Measurements from ENCODE around the gene GPI. TPM values are rescaled to one million over a fixed set of nuclear protein-coding genes. Genes with fewer than 3 reads are reported as not detected.

Gene GPI
- total and polyA plus RNA-seq, 2 of the 13 experiments (the other 11 are each of a cell fraction or from before 2014, with no cell fraction given): 147 to 167 TPM

DNA sequence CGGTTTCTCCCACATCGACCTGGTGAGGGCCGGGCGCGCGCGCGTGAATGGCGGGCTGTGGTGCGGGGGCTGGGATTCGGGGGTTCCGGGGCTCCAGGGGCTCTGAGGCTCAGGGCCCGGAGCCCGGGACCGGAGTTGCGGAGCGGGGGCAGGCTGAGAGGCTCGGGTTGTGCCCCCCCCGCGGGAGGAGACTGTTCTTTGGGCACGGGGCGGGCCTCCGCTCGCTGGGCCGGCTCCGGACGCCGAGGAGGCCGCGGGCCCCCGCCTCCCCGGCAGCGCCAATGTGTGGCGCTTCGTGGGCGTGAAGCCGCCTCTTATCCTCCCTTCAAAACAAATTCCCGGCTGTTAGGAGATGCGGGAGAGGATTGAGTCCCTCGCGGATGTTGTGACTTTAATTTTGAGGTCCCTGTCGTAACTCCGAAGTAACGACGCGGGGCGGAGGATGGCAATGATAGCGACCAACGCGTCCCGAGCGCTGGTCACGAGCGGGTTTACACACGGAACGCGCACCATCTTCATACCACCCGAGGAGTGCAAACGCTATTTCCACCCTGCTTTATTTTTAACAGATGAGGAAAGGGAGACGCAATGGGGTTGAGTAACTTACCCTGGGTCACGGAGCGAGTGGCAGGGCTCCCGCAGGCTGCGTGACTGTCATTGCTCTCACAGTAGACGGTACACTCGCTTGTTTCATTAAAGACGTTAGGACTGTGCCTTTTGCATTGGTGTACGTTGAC lies 63.7 kb downstream of the GPI start (continued):
- TF ChIP-seq, protein P1, sequence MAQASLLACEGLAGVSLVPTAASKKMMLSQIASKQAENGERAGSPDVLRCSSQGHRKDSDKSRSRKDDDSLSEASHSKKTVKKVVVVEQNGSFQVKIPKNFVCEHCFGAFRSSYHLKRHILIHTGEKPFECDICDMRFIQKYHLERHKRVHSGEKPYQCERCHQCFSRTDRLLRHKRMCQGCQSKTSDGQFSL (CRISPR knock-in tag; IDR thresholded peaks at IDR 0.05): 0 out of 2 replicates have a peak, but pooled peaks have one; percentile 2
- TF ChIP-seq ZNF468 (CRISPR knock-in tag; IDR thresholded peaks at IDR 0.05) (no peak), FOXK1 (CRISPR knock-in tag; IDR thresholded peaks at IDR 0.05; ENCODE audit: borderline replicate concordance, low read depth) (no peak), ZNF589 (CRISPR knock-in tag; conservative IDR thresholded peaks at IDR 0.05) (peak; percentile 74), HES4 (CRISPR knock-in tag; IDR thresholded peaks at IDR 0.05; ENCODE audit: borderline replicate concordance) (0 out of 2 replicates have a peak, but pooled peaks have one; percentile 12), KMT2A (CRISPR knock-in tag; IDR thresholded peaks at IDR 0.05) (peak; percentile 49), ZFY (CRISPR knock-in tag; IDR thresholded peaks at IDR 0.05) (peak; percentile 82), GABPB1 (CRISPR knock-in tag; IDR thresholded peaks at IDR 0.05) (peak; percentile 50; the same call in 1 of the 2 replicates), ZFX (CRISPR knock-in tag; IDR thresholded peaks at IDR 0.05; ENCODE audit: low read depth) (peak; percentile 58)
- TF ChIP-seq, protein P2, sequence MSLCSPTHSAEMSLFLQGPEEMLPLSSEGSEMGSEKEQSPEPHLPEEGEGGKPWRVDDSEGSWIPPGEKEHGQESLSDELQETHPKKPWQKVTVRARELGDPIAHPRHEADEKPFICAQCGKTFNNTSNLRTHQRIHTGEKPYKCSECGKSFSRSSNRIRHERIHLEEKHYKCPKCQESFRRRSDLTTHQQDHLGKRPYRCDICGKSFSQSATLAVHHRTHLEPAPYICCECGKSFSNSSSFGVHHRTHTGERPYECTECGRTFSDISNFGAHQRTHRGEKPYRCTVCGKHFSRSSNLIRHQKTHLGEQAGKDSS (CRISPR knock-in tag; IDR thresholded peaks at IDR 0.05; ENCODE audit: borderline replicate concordance, low read depth): peak; percentile 15; the same call in 1 of the 2 replicates
- TF ChIP-seq, protein P3, sequence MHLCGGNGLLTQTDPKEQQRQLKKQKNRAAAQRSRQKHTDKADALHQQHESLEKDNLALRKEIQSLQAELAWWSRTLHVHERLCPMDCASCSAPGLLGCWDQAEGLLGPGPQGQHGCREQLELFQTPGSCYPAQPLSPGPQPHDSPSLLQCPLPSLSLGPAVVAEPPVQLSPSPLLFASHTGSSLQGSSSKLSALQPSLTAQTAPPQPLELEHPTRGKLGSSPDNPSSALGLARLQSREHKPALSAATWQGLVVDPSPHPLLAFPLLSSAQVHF (CRISPR knock-in tag; IDR thresholded peaks at IDR 0.05): peak; percentile 70; the same call in 1 of the 2 replicates
